IMR-90 (cell line): ENCODE results near the gene ATP1B3. TPM values are rescaled to one million over a fixed set of nuclear protein-coding genes. Genes with fewer than 3 reads are reported as not detected.
A peak's percentile ranks its signal among the peaks of the same experiment; 100 is the strongest.

Experiments
- ATAC-seq: fragments of 200-7000 bp; cut with Tn5 transposase; 2 replicates; pipeline ENCODE4 v1.9.1; 2020; ENCODE audit warnings: low read depth, mild to moderate bottlenecking, moderate library complexity
- BruUV-seq: library from RNA; stranded (reverse); fragments of 400-500 nt; replicated peaks from 2 replicates; lab custom pipeline; 2021; lab: Mats Ljungman, UMichigan
- CTCF ChIA-PET: fragments of 300-600 bp; formaldehyde crosslinking; extraction: SDS; loops from one replicate; lab custom pipeline; 2021; ENCODE audit warnings: antibody characterized with exemption; lab: Yijun Ruan, JAX
- POLR2A ChIA-PET: fragments of 300-600 bp; sonication (Branson Sonifier 250); formaldehyde crosslinking; loops from one replicate; lab custom pipeline; 2022; ENCODE audit warnings: antibody characterized with exemption; ENCODE audit not compliant: unreplicated experiment; lab: Charles Lee
- DNase-seq: peaks from one replicate; pipeline ENCODE4 v3.0.0; 2013
- H2AFZ ChIP-seq: replicated peaks from 2 replicates; pipeline ENCODE3; 2013; ENCODE audit warnings: low read length, mild to moderate bottlenecking; ENCODE audit not compliant: poor library complexity
- H2AK5ac ChIP-seq: 2 replicates; pipeline ENCODE4 v1.6.1; 2013; ENCODE audit warnings: low read depth, low read length, inconsistent platforms
- H2AK9ac ChIP-seq: replicated peaks from 2 replicates; pipeline ENCODE3; 2013; ENCODE audit warnings: mild to moderate bottlenecking, low read depth, low read length, moderate library complexity; ENCODE audit not compliant: poor library complexity
- H2BK120ac ChIP-seq: 2 replicates; pipeline ENCODE4 v1.6.1; 2013; ENCODE audit warnings: low read depth, low read length, inconsistent platforms
- H2BK15ac ChIP-seq: 3 replicates; pipeline ENCODE4 v1.6.1; 2013; ENCODE audit warnings: low read depth, low read length, inconsistent platforms
- H2BK20ac ChIP-seq: 2 replicates; pipeline ENCODE4 v1.6.1; 2013; ENCODE audit warnings: low read depth, mild to moderate bottlenecking, inconsistent platforms, low read length, moderate library complexity
- H2BK5ac ChIP-seq: 2 replicates; pipeline ENCODE4 v1.6.1; 2013; ENCODE audit warnings: mild to moderate bottlenecking, low read depth, low read length, inconsistent platforms; ENCODE audit not compliant: poor library complexity, severe bottlenecking
- H3K14ac ChIP-seq: replicated peaks from 2 replicates; pipeline ENCODE4 v1.6.1; 2013; ENCODE audit warnings: low read depth, low read length, inconsistent platforms
- H3K18ac ChIP-seq: 2 replicates; pipeline ENCODE4 v1.6.1; 2013; ENCODE audit warnings: low read depth, low read length, control low read depth
- H3K23ac ChIP-seq: 2 replicates; pipeline ENCODE4 v1.6.1; 2013; ENCODE audit warnings: low read depth, low read length, inconsistent platforms
- H3K27ac ChIP-seq: 2 replicates; pipeline ENCODE4 v1.5.1; 2013; ENCODE audit warnings: mild to moderate bottlenecking, control low read depth, low read length; ENCODE audit not compliant: insufficient read depth
- H3K27me3 ChIP-seq: 2 replicates; pipeline ENCODE4 v1.6.1; 2013; ENCODE audit warnings: low read length; ENCODE audit not compliant: control insufficient read depth, insufficient read depth
- H3K36me3 ChIP-seq: 2 replicates; pipeline ENCODE4 v1.6.1; 2013; ENCODE audit warnings: low read length, mixed read lengths; ENCODE audit not compliant: control insufficient read depth, insufficient read depth
- H3K4ac ChIP-seq: 2 replicates; pipeline ENCODE4 v1.6.1; 2013; ENCODE audit warnings: low read depth, low read length, inconsistent platforms
- H3K4me1 ChIP-seq: 2 replicates; pipeline ENCODE4 v1.6.1; 2013; ENCODE audit warnings: low read length, mixed read lengths; ENCODE audit not compliant: control insufficient read depth, insufficient read depth
- H3K4me2 ChIP-seq: 2 replicates; pipeline ENCODE4 v1.6.1; 2013; ENCODE audit warnings: low read depth, mild to moderate bottlenecking, control low read depth, low read length, moderate library complexity
- H3K4me3 ChIP-seq: 2 replicates; pipeline ENCODE4 v1.5.1; 2013; ENCODE audit warnings: low read depth, mild to moderate bottlenecking, control low read depth, low read length, moderate library complexity; ENCODE audit not compliant: insufficient read depth
- H3K56ac ChIP-seq: 2 replicates; pipeline ENCODE4 v1.6.1; 2013; ENCODE audit warnings: low read length, inconsistent platforms; ENCODE audit not compliant: insufficient read depth; ENCODE audit errors: extremely low read depth
- H3K79me1 ChIP-seq, 2 experiments: 2 replicates each; pipeline ENCODE4 v1.6.1; 2013; ENCODE audit warnings: low read length in 2 of 2, inconsistent platforms in 1 of 2, low read depth in 1 of 2
- H3K9ac ChIP-seq: 2 replicates; pipeline ENCODE4 v1.6.1; 2013; ENCODE audit warnings: low read depth, low read length, control low read depth
- H3K9me1 ChIP-seq: 2 replicates; pipeline ENCODE4 v1.6.1; 2013; ENCODE audit warnings: low read length, inconsistent platforms; ENCODE audit not compliant: insufficient read depth
- H3K9me3 ChIP-seq: 2 replicates; pipeline ENCODE4 v1.6.1; 2013; ENCODE audit warnings: low read length; ENCODE audit not compliant: control insufficient read depth, insufficient read depth
- H4K20me1 ChIP-seq: 2 replicates; pipeline ENCODE4 v1.6.1; 2013; ENCODE audit warnings: low read length, inconsistent platforms; ENCODE audit not compliant: insufficient read depth
- H4K5ac ChIP-seq: 2 replicates; pipeline ENCODE4 v1.6.1; 2013; ENCODE audit warnings: mild to moderate bottlenecking, low read depth, low read length, control low read depth
- H4K8ac ChIP-seq, 2 experiments: 2 replicates each; pipeline ENCODE4 v1.6.1; 2013; ENCODE audit warnings: low read depth in 2 of 2, low read length in 2 of 2, control low read depth in 1 of 2, inconsistent platforms in 1 of 2
- H4K91ac ChIP-seq: 2 replicates; pipeline ENCODE4 v1.6.1; 2013; ENCODE audit warnings: low read depth, low read length, inconsistent platforms; ENCODE audit not compliant: insufficient read depth
- BHLHE40 ChIP-seq: fragments of 150-350 bp; IDR thresholded peaks from 2 replicates; pipeline ENCODE4 v1.6.1; 2016; ENCODE audit warnings: mild to moderate bottlenecking, low read depth, low read length
- CEBPB ChIP-seq: IDR thresholded peaks from 2 replicates; pipeline ENCODE4 v1.6.1; 2012; ENCODE audit warnings: low read depth, low read length, improper control_type of control experiment
- FOS ChIP-seq: fragments of 150-350 bp; IDR thresholded peaks from 2 replicates; pipeline ENCODE4 v1.6.1; 2016; ENCODE audit warnings: low read depth, low read length
- MAZ ChIP-seq: IDR thresholded peaks from 2 replicates; pipeline ENCODE4 v1.6.1; 2012; ENCODE audit warnings: low read depth, mild to moderate bottlenecking, low read length, improper control_type of control experiment, moderate library complexity, borderline replicate concordance
- MXI1 ChIP-seq: IDR thresholded peaks from 2 replicates; pipeline ENCODE4 v1.6.1; 2012; ENCODE audit warnings: low read depth, mild to moderate bottlenecking, low read length, moderate library complexity, borderline replicate concordance
- SMC3 ChIP-seq: fragments of 150-350 bp; IDR thresholded peaks from 2 replicates; pipeline ENCODE4 v1.6.1; 2016; ENCODE audit warnings: low read depth, mild to moderate bottlenecking, antibody characterized with exemption, low read length, moderate library complexity
- USF2 ChIP-seq: fragments of 150-350 bp; IDR thresholded peaks from 2 replicates; pipeline ENCODE4 v1.6.1; 2017; ENCODE audit warnings: mild to moderate bottlenecking, antibody characterized with exemption, low read length, low read depth
- WGBS, 2 experiments: methylation state at CpG; one replicate each; pipeline versions ENCODE4 v1.1.5 to v1.1.7; 2013; ENCODE audit warnings: missing lambda C conversion rate in 2 of 2; ENCODE audit not compliant: insufficient read length in 1 of 2; ENCODE audit errors: extremely low coverage in 2 of 2; 5-methylcytosine and 5-hydroxymethylcytosine counted together
- dilution Hi-C: fragments of 300-500 bp; cut with HindIII; formaldehyde crosslinking; loops from one replicate; pipeline ENCODE4 v1.14.3; 2018; ENCODE audit warnings: low sequenced_read_pairs; ENCODE audit not compliant: unreplicated experiment
- in situ Hi-C: fragments of 300-500 bp; cut with MboI; formaldehyde crosslinking; loops from 3 replicates; pipeline ENCODE4 v1.14.3; 2019; ENCODE audit warnings: low sequenced_read_pairs, inconsistent platforms, mixed read lengths
- intact Hi-C: fragments of 100-400 bp; cut with micrococcal nuclease; formaldehyde crosslinking; loops from 2 replicates; pipeline ENCODE4 v1.10.0; 2022
- polyA plus RNA-seq, 3 experiments: library from polyadenylated mRNA; depleted of rRNA; stranded (reverse); fragments of >200 nt; gene quantifications; 2 replicates each; pipeline ENCODE4 v1.2.3, GENCODE V29; 2012; ENCODE audit warnings: low replicate concordance in 1 of 3
- total RNA-seq: library from RNA; depleted of rRNA; stranded (reverse); fragments of >200 nt; gene quantifications from 2 replicates; pipeline ENCODE4 v1.2.3, GENCODE V29; 2012

Gene ATP1B3
- total and polyA plus RNA-seq, 2 of the 4 experiments (the other 2 are of a cell fraction), result 64.3 to 126 TPM

GRCh38 chr3:141894524-141895176 is 18.2 kb downstream of the ATP1B3 start:
- no TSS peak for BruUV-seq
- H3K4me3 ChIP-seq, result no peak overlapping the region
- in situ Hi-C loops, result loop anchor here (25.0 kb wide), 1 partner anchor 557 kb away; no protein-coding TSS in a partner anchor
- ChIA-PET POLR2A (no interaction called here), CTCF (interaction anchor here (1.7 to 2.2 kb wide), 2 partner anchors 14 to 19 kb away, joined by 4 to 6 read pairs; no protein-coding TSS in a partner anchor)
- H4K5ac ChIP-seq, result no peak overlapping the region
- dilution Hi-C loops, result no loop called here
- DNase-seq, result peak; percentile 92
- no peaks in the 10 kb centered on the region for H3K9me3 ChIP-seq
- H2AFZ ChIP-seq, result no peak overlapping the region
- no peak overlapping the region for H4K8ac ChIP-seq
- H3K9ac ChIP-seq, result no peak overlapping the region
- no peak overlapping the region for H4K91ac ChIP-seq
- intact Hi-C loops, result no loop called here
- H2BK5ac ChIP-seq, result peak overlapping the region; percentile 63
- peak overlapping the region; percentile 46; the same call in 1 of the 2 replicates for H3K4ac ChIP-seq
- peaks cover 19% of the 10 kb centered on the region for H4K20me1 ChIP-seq
- no peaks in the 10 kb centered on the region for H3K27me3 ChIP-seq
- H3K56ac ChIP-seq, result no peak overlapping the region
- no peak overlapping the region for H2AK9ac ChIP-seq
- no peak overlapping the region for H3K23ac ChIP-seq
- H3K27ac ChIP-seq, result peak overlapping the region; percentile 33; the same call in 1 of the 2 replicates
- H3K9me1 ChIP-seq, result peaks cover 16% of the 10 kb centered on the region
- 0 out of 2 replicates have a peak overlapping the region, but pooled peaks have one; percentile 29 for H3K4me2 ChIP-seq
- H2BK15ac ChIP-seq, result no peak overlapping the region
- TF ChIP-seq FOS (peak; percentile 76), USF2 (peak; percentile 48; the same call in 1 of the 2 replicates), MXI1 (0 out of 2 replicates have a peak, but pooled peaks have one; percentile 30), BHLHE40 (peak; percentile 99), SMC3 (no peak), CEBPB (peak; percentile 100), MAZ (no peak)
- no CpG with 5 or more reads among the region's 5 CpGs for WGBS, 2 experiments
- ATAC-seq, result peak; percentile 83
- no peak overlapping the region for H3K18ac ChIP-seq
- H2AK5ac ChIP-seq, result no peak overlapping the region
- H3K36me3 ChIP-seq, result no peaks in the 10 kb centered on the region
- H3K79me1 ChIP-seq, result peaks cover 11 to 51% of the 10 kb centered on the region in 2 experiments
- no peak overlapping the region for H2BK20ac ChIP-seq
- H3K4me1 ChIP-seq, result peaks cover 8% of the 10 kb centered on the region
- H2BK120ac ChIP-seq, result no peak overlapping the region
- 0 out of 2 replicates have a peak overlapping the region, but pooled peaks have one; percentile 14 for H3K14ac ChIP-seq
